ENCODE results near the gene RAD51B.

The RAD51B gene

DNA sequence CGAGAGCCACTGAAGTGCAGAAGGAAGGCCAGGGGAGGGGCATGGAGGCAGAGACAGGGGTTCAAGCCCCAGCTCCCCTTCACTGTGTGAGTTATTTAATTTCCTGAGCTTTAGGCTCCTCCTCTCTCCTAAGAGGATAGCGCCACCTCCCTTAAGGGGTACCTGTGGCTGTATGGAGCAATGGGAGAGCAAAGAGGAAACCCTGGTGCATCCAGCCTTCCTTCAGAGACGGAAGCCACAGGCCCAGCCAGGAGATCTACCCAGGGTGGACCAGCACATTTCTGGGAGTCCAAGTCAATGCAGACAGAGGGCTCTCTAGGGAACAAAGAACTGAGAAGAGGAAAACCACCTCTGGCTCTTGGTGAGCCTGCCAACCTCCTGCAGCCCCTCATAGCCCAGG lies 883.0 kb downstream of the RAD51B start:
- no peak for DNase-seq

GRCh38 chr14:68703093-68703492 lies 883.5 kb downstream of the RAD51B start:
- DNase-seq, result no peak

DNA sequence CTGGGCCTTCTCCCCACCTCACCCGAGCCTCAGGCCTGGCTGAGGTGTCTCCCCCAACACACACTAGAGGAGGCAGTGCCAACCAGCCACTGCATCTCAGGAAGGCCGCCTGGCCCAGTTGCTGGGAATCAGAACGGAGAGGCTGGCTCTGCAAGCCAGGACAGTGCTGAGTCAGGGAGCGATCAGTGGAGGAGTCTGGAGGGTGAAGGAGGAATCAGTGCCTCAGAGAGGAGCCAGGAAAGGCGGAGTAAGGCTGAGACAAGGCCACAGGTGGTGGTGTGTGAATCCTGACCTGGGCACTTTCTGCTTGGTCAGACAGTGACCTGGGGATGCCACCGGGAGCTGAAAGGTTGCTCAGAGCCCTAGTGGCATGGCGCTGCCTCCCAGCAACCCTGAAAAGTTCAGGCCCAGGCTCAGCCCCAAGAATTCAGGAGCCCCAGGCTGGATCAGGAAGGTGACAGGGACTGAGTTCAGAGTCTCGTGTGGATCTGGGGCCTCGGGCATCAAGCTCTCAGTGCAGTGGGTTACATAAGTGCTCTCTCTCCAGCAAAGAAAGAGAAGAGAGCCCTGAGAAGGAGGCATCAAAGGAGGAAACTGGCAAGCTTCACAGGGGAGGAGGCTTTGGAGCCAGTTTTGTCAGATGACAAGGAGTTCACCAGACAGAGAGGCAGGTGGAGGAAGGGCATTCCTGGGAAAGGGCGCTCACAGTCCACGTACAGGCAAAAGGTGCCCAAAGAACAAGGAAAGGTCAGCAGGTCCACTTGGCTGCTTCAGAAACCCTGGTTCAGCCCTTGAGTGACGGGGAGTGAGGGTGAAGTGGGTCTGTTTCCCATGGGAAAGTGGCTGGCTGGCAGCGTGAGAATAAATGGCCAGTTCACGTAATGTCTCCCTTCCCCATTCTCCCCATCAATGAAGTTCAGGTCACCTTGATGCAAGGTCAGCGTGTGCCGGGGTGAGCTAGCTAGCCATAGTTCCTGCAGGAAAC lies 885.4 kb downstream of the RAD51B start:
- no peak for DNase-seq

DNA sequence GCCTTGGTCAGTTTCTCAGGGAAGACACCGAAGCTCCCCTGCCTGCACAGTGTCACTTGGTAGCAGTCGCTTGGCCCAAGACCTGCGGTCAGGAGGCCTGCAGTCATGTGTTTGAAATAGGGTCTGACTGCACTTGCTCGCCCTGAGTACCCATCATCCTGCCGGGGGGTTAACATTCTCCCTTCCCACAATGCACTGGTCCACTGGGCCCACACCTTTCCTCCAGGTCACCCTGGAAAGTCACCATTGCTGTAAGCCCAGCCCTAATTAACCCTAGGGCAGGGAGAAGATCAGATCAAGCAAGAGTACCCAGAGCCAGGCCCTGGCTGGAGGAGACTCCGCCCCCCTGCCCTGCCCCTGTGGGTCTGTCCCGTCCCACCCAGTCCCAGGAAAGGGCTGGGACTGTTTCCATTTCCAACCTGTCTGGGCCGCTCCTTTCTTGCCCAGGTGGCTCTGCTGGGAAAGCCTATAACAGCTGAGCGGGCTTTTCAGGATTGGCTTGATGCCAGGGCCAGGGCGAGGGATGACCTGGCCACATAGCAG lies 886.2 kb downstream of the RAD51B start:
- DNase-seq, result no peak

GRCh38 chr14:68707482-68707881 lies 887.9 kb downstream of the RAD51B start:
- DNase-seq, result no peak

DNA sequence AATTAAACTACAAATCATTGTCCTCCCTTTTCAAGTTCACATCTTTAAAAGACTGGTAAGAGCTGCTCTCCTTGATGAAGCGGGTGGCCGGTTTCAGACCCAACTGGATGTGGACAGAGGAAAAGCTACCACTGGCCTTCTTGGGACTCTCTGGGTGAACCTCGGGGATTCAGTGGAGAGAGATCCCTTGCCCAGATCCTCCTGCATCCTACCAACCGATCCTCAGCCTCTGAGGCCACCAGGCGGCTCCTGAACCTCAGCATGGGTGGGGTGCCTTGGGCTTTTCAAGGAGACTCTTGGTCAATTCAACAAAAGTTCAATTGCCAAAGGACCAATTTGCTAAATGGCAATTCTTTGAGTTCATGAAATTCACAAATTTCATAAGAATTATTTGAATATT lies 888.8 kb downstream of the RAD51B start:
- no peak for DNase-seq

DNA sequence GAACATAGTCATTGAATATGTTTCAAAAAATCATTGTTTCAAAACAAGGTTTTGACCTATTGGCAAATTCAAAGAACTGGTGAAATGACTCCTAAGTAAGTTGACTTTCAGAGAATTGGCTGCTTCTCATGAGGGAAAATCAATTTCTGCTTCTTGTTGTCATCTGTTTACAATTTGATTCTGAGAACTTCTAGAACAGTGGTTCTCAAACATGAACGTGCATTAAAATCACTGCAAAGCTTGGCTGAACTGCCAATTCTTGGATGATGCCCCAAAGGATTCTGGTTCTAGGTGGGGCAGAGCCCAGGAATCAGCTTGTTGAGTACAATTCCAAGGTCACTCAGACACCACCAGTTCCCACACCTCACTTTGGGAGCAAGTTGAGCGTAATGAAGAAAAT lies 889.4 kb downstream of the RAD51B start:
- no peak for DNase-seq

- no peak for DNase-seq
These were observed 891.2 kb downstream of the RAD51B start for GRCh38 chr14:68710776-68711175.

DNA sequence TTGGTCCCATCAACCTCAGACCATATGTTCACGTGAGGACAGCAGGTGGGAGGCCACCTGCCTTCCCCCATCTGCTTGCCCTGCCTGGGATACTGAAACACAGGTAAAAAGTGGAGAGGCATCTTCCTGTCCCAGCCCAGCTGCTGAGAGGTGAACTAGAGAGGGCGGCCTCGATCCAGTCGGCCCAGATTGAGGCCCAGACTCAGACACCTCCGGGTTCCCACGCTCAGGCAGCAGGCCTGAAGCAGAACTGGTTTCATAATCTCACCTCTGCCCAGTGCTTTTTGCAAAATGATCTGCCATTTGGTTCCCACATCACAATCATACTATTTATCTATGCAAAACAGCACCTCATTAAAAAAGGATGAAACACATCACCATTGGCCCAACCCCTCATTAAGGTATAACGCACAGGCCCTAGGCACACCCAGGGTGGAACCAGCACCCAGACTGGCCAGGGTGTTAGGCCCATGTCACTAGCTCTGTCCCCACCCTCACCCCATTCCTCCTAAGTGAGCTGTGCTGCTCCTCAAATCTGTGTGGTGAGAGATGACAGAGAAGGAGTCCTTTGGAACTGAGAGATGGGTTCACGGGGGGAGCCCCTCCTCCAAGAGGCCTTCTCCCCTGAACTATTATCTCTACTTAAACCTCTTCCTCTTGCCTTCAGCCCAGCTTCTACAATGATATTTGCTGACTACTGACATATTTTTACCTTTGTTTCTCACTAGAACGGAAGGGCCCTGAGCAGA lies 892.2 kb downstream of the RAD51B start:
- no peak for DNase-seq

- no peak for DNase-seq
These were observed 893.3 kb downstream of the RAD51B start for GRCh38 chr14:68712703-68713370.

DNA sequence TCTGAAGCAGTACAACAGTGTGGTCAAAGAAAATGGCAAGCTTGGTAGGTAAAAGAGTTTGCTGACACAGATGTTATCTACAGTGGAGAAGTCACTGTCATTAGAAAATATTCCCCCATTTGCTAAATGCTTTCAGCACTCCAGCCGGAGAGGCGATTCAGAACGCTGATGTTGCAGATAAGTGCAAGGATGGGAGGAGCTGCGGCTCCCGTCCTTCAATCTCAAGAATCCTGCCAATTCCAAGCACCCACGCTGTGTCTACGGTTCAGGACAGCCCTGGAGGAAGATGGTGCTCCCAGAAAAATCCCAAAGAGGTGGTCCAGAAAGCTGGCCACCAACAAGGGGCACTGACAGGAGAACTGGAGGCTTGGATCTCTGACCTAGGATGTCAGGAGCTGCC lies 894.2 kb downstream of the RAD51B start:
- no peak for DNase-seq

GRCh38 chr14:68714991-68715924 lies 895.7 kb downstream of the RAD51B start:
- DNase-seq, result no peak

DNA sequence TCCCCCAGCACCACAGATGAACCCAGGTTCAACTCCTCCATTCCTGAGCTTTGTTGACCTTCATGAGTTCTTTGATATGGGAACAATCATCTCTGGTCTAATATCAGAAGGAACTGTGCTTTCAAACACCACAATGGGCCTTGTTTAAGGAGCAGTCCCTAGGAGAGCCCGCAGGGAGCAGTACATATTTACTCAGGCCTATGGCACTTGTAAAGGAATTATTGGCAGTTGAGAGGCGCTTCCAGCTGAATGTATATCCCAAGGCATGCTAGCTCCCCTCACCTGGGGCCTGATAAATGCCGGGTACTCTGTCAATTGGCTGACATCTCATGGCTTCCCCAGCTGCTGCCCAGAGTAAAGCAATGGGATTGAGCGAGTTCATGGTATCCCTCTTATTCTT lies 897.1 kb downstream of the RAD51B start:
- DNase-seq, result no peak

DNA sequence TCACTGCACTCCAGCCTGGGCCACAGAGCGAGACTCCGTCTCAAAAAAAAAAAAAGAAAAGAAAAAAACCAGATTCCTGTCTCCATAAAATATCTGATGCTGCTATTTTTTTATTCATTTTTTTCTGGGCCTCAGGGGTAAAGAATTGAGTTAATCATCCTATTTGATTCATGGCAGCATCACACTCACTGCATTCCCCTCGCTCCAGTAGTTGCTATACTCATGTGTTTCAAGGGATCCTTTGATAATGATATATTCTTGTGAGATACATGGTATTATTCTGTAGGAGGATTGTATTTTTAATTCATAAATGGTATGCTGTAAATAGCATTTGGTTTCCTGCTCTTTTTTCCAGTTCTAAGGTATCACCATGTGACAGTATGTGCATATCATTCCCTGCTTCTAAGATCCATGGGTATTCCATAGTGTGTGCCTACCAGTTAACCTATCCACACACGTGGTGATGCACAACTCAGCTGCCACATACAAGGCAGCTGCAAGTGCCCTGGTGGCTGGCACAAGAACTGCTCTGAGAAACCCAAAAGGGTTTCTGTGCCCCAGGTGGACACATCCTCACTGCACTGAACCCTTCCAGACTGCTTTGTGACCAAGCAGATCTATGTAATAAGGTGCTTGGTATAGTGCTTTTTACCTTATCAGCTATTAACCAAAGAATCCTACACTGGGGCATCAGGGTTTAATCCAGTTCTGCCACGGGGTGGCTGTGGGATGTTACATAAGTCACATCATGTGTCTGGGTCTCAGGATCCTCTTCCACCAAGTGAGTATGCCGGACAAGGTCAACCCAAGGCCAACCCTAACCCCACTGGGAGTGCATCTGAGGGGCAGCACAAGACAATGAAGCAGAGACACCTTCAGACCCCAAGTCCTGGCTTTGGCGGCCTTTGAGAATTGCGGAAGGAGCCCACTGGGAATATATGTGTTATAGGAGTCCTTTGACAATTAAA lies 898.7 kb downstream of the RAD51B start:
- DNase-seq, result no peak

DNA sequence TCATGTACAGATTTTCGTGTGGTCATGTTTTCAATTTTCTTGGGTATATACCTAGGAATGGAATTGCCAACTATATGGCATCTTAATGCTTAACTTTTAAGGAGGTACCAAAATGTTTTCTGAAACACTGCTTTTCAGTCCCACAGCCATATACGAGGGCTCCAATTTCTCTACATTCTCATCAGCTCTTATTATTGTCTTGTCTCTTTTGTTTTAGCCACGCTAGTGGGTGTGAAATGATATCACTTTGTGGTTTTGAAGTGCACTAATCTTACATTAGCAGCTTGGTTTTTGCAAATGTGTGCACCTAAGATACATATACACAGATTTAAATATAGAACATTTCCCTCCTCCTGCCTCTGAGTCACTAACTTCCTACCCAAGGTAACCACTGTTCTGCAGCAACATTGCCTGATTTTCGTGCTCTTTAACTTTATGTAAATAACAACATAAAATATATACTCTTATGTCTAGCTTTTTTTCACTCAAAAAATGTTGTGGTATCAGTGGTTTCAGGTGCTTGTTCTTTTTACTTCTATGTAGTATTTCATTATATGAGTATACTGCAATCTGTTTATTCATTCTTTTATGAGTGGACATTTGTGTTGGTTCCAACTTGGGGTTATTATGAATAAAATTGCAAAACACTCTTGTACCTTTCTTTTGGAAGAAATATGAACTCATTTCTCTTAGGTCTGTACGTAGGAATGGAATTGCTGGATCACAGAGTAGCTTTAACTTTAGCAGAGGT lies 900.2 kb downstream of the RAD51B start:
- DNase-seq, result no peak

- DNase-seq, result no peak
These were observed 902.6 kb downstream of the RAD51B start for GRCh38 chr14:68722186-68722585.

GRCh38 chr14:68722968-68723566 lies 903.5 kb downstream of the RAD51B start:
- no peak for DNase-seq

GRCh38 chr14:68723808-68724268 lies 904.3 kb downstream of the RAD51B start:
- no peak for DNase-seq

DNA sequence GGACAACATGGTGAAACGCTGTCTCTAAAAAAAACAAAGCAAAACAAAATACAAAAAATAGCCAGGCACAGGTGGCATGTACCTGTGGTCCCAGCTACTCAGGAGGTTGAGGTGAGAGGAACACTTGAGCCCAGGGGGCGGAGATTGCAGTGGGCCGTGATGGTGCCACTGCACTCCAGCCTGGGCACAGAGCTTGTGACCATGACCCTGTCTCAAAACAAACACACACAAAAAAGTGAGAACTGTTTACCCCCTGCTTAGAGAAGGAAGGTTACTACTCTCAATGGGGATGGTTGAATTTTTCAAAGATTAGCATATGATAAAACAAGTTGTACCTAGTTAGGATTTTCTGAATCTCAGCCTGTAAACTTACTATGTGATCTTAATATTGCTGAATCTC lies 905.3 kb downstream of the RAD51B start:
- DNase-seq, result no peak
